GM12873 (cell line): ENCODE results near the gene DPP10.

ENCODE experiments used
- TF ChIP-seq, protein P1 (sequence below): IDR thresholded peaks from 2 replicates; pipeline ENCODE4 v1.5.1; 2012; ENCODE audit warnings: low read depth, mild to moderate bottlenecking, moderate library complexity, low read length, control low read depth; ENCODE audit not compliant: insufficient read depth; ENCODE audit errors: missing control alignments

Gene DPP10

DNA sequence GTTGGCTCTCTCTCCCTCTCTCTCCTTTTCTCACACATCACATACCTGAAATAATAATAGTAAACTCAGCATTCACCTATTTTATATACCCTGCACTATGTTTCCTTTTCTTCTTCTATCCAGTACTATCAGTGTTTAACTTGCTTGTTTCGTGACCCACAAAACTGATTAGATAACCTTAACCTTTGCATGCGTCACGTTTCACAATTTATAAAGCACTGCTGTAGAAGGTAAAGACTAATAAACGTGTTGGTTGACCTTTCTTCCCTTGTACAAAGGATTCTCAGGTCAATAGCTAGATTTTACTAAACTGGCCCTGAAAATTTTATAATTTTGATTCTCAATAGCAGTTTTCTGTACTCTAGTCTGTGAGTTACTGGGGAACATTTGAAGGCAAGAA is 791.7 kb downstream of the DPP10 start:
- TF ChIP-seq, protein P1, sequence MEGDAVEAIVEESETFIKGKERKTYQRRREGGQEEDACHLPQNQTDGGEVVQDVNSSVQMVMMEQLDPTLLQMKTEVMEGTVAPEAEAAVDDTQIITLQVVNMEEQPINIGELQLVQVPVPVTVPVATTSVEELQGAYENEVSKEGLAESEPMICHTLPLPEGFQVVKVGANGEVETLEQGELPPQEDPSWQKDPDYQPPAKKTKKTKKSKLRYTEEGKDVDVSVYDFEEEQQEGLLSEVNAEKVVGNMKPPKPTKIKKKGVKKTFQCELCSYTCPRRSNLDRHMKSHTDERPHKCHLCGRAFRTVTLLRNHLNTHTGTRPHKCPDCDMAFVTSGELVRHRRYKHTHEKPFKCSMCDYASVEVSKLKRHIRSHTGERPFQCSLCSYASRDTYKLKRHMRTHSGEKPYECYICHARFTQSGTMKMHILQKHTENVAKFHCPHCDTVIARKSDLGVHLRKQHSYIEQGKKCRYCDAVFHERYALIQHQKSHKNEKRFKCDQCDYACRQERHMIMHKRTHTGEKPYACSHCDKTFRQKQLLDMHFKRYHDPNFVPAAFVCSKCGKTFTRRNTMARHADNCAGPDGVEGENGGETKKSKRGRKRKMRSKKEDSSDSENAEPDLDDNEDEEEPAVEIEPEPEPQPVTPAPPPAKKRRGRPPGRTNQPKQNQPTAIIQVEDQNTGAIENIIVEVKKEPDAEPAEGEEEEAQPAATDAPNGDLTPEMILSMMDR: no peak

DNA sequence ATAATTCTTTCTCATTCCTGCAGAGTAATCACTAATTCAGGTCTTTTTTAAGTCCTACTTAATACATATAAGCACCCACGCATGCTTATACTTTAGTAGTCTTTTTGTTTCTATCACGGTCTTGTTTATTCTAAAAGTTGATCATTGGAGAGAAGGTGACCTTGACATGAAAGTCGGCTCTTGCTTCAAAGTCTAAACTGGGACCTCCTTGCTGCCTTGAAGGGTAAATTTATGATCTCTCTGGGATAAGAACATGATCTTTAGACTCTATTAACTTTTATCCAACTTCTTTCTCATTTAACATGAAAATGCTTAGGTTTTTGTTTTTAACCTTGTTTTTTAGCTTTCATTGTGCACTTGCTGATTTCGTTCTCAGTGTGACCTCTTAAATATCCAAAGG is 792.3 kb downstream of the DPP10 start:
- TF ChIP-seq, protein P1: no peak

DNA sequence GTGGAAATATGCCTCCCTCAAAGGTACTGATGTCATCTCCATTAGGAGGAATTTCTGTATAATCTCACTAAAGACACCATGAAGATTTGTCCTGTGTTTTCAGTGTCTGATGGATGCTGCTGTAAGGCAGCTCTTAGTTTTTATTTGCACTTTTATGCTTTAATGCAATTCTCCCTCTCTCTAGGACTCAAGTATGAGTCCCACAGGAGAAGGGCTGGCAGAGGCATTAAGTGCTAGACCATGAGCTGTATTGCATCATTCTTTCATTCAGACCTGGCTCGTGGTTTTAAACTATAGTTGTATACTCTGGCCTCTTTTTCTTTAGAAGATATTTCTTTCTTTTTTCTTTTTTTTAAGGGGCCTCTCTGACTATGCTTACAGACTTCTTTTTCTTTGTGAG is 805.6 kb downstream of the DPP10 start:
- TF ChIP-seq, protein P1: no peak

DNA sequence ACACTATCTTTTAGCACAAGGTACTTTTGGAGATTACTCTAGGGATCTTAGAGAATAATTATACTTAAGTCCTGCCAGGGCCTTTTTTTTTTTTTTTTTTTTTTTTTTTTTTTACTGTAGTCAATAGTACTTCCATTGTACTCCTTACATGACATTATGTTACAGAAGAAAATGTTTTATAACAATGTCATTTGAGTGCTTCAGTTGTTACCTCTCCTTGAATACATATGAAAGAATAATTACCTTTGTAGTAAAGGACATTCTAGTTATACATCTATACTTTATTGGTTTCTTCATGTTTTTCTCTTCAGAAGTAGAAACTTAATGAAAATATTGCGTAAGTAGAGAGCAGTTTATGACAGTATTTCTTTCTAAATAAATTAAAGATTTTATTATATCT is 834.9 kb downstream of the DPP10 start:
- TF ChIP-seq, protein P1: no peak

DNA sequence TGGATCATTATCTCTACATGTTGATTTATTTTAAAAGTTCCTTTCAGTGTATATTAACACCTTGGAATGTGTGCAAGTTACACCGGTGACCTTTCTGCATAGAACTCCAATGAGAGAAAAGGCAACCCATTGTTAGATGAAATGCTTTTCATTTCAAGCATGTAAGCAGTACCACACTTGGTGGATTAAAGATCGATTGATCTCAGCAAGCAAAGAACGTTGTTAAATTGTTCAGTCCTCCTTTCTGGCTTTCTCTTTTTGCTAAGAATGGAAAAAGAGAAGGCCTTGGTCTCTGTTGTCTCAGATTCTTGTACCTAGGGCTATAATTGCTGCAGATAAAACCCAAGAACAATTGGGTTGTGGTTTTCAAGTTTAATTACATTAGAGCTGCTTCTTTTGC is 843.0 kb downstream of the DPP10 start:
- TF ChIP-seq, protein P1: no peak

DNA sequence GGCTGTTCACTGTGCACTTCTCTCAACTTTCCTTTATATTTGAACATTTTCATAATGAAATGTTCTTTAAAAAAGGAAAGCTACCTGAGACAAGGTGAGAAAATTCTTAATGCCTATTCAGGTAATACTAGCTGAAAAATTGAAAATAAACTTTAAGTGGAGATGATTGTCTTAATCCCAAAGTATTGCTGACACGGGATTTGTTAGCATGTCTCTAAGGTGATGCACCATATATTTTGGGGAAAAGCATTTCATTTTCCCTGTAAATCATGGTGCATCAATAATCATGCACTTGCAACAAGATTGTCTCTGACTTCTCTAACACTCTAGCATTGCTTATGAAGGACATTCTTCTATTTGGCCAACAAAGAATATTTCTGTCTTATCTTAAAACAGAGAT is 848.0 kb downstream of the DPP10 start:
- TF ChIP-seq, protein P1: no peak

DNA sequence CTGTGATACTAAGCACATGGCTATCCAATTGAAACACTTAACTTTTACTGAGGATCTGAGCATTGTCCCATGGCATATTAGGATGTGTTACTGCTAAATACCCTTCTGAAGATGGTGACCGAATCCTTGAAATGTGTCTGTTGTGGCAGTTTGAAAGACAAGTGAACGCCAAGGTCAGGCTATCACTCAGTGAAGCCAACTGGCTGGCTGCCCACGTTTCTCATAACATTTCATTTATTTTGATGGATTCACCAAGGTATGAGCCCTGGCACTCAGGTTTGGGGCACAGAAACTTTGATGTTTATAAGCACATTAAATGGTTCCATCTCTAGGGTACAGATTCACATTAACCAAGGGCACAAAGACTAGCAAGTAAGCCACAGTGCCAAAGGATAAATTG is 850.3 kb downstream of the DPP10 start:
- TF ChIP-seq, protein P1: no peak
